DND-41 (cell line): ENCODE data around the gene NRP1.

Experiments used
- CTCF ChIP-seq: IDR thresholded peaks from 2 replicates; pipeline ENCODE4 v1.5.1; 2012; ENCODE audit warnings: borderline replicate concordance, low read length, moderate library complexity, mild to moderate bottlenecking; ENCODE audit not compliant: poor library complexity, severe bottlenecking; ENCODE audit errors: extremely low read depth
- EZH2 ChIP-seq: IDR thresholded peaks from 3 replicates; pipeline ENCODE4 v1.6.1; 2012; ENCODE audit warnings: borderline replicate concordance, low read depth, mild to moderate bottlenecking, moderate library complexity, low read length, inconsistent platforms; ENCODE audit not compliant: severe bottlenecking

- TF ChIP-seq CTCF (no peak), EZH2 (no peak)
Measured at GRCh38 chr10:33146189-33147012, 188.1 kb downstream of the NRP1 start.
